Brain pericyte (primary cell): Measurements from ENCODE around the gene ADH1C.
"Not testable (repeated sequence)": the region's sequence is repeated elsewhere in the genome, so short reads cannot be mapped to it uniquely, and the experiment has no call there.

Experiments
- DNase-seq: peaks from one replicate; pipeline ENCODE4 v3.0.0-alpha.2; 2012; ENCODE audit warnings: low read depth, low spot score

ADH1C gene

GRCh38 chr4:99352602-99353537 is at the start of gene ADH1C:
Gene ADH1C (minus strand): TSS chr4:99352746. CDS start chr4:99352675, 71 bp downstream.
- DNase-seq = no peak

- no peak for DNase-seq
These were observed 48.3 kb upstream of the ADH1C start for GRCh38 chr4:99400831-99401230.

- DNase-seq = no peak
These were observed 46.5 kb upstream of the ADH1C start for GRCh38 chr4:99399017-99399416.

- no peak for DNase-seq
These were observed 43.2 kb upstream of the ADH1C start for GRCh38 chr4:99395595-99396364.

GRCh38 chr4:99394896-99395295 is 42.4 kb upstream of the ADH1C start:
- DNase-seq = no peak

- no peak for DNase-seq
These were observed 37.5 kb upstream of the ADH1C start for GRCh38 chr4:99390055-99390454.

- DNase-seq = no peak
These were observed 37.1 kb upstream of the ADH1C start for GRCh38 chr4:99389606-99390005.

- DNase-seq = peak; percentile 42
These were observed 31.4 kb upstream of the ADH1C start for GRCh38 chr4:99383833-99384392.

- no peak for DNase-seq
These were observed 30.9 kb upstream of the ADH1C start for GRCh38 chr4:99383399-99383798.

GRCh38 chr4:99382745-99383360 is 30.3 kb upstream of the ADH1C start:
- DNase-seq = no peak

GRCh38 chr4:99381588-99382175 is 29.1 kb upstream of the ADH1C start:
- no peak for DNase-seq

GRCh38 chr4:99379571-99379970 is 27.0 kb upstream of the ADH1C start:
- DNase-seq = no peak

- DNase-seq = no peak
These were observed 26.3 kb upstream of the ADH1C start for GRCh38 chr4:99378876-99379275.

GRCh38 chr4:99377341-99377740 is 24.8 kb upstream of the ADH1C start:
- not testable (repeated sequence) for DNase-seq

GRCh38 chr4:99372464-99372863 is 19.9 kb upstream of the ADH1C start:
- DNase-seq = not testable (repeated sequence)

GRCh38 chr4:99367817-99368216 is 15.3 kb upstream of the ADH1C start:
- DNase-seq = not testable (repeated sequence)

- no peak for DNase-seq
These were observed 13.9 kb upstream of the ADH1C start for GRCh38 chr4:99366491-99366890.

- DNase-seq = no peak
These were observed 10.2 kb upstream of the ADH1C start for GRCh38 chr4:99362768-99363167.

- DNase-seq = no peak
These were observed 9.3 kb upstream of the ADH1C start for GRCh38 chr4:99361899-99362275.

- DNase-seq = no peak
These were observed 8.8 kb upstream of the ADH1C start for GRCh38 chr4:99361268-99361898.
